NOMO-1 (cell line): ENCODE measurements around the gene TECPR1.

Experiments
- DNase-seq, 2 experiments: peaks; one replicate each; lab custom pipeline; 2025; ENCODE audit not compliant: unreplicated experiment in 2 of 2; lab: John Stamatoyannopoulos, UW

TECPR1 gene, protein sequence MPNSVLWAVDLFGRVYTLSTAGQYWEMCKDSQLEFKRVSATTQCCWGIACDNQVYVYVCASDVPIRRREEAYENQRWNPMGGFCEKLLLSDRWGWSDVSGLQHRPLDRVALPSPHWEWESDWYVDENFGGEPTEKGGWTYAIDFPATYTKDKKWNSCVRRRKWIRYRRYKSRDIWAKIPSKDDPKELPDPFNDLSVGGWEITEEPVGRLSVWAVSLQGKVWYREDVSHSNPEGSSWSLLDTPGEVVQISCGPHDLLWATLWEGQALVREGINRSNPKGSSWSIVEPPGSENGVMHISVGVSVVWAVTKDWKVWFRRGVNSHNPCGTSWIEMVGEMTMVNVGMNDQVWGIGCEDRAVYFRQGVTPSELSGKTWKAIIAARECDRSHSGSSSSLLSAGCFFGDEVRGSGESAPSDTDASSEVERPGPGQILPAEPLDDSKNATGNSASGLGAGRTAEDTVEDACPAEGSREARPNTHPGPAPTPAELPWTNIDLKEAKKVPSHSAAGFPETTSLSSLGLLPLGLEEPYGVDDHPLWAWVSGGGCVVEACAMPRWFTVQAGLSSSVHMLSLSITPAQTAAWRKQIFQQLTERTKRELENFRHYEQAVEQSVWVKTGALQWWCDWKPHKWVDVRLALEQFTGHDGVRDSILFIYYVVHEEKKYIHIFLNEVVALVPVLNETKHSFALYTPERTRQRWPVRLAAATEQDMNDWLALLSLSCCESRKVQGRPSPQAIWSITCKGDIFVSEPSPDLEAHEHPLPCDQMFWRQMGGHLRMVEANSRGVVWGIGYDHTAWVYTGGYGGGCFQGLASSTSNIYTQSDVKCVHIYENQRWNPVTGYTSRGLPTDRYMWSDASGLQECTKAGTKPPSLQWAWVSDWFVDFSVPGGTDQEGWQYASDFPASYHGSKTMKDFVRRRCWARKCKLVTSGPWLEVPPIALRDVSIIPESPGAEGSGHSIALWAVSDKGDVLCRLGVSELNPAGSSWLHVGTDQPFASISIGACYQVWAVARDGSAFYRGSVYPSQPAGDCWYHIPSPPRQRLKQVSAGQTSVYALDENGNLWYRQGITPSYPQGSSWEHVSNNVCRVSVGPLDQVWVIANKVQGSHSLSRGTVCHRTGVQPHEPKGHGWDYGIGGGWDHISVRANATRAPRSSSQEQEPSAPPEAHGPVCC

DNA sequence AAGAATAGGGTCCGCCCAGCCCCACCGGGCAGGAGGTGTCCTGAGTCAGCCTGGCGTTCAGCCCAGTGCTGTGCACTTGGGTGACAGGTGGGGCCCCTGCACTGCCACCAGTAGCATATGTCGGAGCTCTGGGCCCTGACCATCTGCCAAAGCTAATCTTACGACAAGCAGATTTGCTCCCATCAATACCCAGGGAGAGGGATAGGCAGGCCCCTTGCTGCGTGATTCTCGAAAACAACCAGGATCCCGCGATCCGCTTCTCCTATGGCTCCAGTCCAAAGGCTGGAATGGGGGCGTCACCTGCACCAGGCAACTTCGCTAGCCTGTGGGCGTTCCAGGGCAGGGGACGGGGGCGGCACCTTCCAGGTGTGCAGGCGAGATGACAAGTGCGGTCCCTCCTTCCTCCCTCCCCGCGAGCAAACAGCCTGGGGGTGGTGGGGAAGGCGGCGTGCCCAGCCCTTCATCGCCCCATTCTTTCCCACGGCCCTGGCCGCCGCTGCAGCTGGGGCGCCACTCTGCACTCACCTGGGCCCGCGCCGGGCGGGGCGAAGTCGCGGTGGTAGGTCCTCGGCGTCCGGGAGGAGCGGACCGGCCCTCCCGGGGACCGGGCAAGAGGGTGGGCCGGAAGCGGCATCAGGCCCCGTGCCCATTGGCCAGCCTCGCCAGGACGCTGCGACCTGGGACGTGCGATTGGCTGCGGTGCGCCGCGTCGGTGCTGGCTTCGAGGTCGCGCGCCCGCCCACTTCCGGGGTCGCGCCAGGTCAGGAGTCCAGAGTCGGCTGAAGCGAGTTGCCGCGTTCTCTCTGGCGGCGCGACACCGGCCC, at the start of gene TECPR1:
TSS of gene TECPR1 (minus strand) at position 632 of the 824 bp plus-strand sequence. CDS start 6,086 bp downstream, outside the sequence.
- peak; percentile 95 to 96 for DNase-seq

DNA sequence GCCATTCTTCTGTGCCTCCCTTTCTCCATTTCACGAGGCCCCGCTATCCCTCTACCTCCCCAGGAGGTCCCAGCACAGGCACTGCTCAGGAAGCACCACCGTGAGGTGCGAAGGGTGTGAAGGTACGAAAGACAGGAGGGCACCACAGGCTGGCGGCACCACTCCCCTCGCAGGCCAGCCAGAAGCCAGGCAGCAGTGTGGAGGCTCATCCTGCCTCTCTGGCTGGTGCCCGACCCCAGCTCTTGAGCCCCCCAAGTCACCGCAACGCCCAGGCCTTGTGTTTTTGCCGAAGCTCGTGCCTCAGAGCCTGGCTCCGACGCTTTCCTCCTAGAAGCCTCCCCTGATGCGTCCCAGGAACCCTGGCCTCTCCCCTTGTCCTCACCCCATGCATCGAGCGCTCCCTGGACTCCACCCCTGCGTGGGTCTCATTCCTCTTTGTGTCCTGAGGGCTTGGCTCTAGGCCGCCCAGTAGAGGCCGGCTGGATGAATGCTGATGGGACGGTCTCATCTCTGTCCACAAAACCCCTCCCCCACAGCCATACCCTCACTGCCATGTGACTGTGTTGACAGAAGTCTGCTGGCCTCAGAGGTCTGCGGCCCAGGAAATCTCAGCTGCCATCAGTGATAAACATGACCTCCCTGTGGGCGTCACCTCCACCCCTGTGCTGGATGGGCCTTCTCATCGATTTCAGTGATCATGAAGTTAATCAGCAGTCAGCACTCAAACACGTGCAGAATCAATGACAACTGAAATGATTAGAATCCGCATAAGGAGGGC, 48.8 kb upstream of the TECPR1 start:
- DNase-seq: no peak

DNA sequence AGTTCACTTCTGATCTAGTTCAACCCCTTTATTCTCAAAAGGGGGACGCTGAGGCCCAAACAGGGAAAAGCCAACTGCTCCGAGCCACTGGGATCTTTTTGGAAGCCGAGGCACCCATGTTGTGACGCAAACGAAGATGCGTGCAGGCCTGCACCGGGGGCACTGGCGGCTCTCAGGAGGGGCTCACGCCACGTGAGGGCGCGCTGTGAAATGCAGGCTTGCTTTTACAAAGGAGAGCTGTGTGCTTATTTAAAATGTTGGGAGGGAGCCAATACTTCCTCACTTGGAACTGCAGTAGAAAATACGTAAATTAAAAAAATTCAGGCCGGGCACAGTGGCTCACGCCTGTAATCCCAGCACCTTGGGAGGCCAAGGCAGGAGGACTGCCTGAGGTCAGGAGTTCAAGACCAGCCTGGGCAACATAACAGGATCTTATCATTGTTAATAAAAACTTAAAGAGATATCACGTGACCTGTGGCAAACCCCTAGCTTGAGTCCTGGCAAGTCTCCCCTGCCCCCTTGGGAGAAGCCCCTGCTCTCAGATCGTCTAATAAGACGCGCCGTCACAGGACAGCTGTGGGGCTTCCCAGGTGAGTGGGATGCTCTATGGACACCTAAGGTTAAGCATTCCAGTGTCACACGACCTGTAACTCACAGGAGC, 45.7 kb upstream of the TECPR1 start:
- no peak for DNase-seq

DNA sequence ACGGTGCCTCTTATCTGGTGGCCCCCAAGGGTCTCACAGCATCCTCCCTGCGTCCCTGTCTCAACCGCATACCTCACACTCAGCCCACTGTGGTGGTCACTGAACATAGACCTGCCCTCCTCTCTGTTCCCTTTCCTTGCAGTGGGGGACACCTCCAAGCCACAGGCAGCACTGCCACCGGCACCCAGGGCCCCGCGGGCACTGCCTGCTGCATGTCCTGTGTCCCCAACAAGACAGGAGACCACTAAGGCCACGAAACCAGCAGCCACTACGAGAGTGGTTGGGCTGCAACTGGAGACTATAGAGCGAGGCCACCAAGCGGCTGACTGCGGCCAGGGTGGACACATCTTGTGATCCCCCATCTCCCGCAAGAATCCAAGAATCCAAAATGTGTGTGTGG, 44.8 kb upstream of the TECPR1 start:
- DNase-seq: no peak

DNA sequence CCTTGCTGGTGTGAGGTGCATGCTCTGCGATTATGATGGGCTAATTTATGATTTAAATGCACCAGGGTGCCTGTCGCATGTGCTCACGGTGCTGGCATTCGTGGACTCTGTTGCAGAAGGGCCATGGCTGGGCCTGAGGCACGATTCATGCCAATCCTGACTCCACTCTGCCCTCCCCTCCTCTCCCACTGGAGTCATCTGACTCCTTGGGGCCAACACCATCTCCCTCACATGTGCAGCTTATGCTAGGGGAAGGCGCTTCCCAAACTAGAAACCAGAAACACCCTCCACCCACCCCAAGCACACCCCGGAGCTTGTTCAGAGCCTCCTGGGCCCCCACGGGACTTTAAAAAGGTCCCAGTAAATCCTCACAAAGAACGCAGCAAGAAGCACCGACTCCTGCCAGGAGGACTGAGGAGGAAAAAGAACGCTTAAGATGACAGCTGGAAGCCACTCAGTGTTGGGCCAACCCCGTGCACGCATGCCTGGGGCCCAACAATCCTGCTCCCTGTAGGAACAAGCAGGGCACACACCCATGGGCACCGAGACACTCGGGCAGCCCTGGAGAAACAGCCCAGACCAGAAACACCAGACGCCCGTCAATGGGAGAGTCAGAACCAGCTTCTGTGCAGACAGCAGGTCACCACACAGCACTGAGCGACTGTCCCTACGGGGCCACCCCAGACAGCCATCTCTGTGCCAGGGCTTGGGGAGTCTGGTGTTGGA, 43.6 kb upstream of the TECPR1 start:
- no peak for DNase-seq

DNA sequence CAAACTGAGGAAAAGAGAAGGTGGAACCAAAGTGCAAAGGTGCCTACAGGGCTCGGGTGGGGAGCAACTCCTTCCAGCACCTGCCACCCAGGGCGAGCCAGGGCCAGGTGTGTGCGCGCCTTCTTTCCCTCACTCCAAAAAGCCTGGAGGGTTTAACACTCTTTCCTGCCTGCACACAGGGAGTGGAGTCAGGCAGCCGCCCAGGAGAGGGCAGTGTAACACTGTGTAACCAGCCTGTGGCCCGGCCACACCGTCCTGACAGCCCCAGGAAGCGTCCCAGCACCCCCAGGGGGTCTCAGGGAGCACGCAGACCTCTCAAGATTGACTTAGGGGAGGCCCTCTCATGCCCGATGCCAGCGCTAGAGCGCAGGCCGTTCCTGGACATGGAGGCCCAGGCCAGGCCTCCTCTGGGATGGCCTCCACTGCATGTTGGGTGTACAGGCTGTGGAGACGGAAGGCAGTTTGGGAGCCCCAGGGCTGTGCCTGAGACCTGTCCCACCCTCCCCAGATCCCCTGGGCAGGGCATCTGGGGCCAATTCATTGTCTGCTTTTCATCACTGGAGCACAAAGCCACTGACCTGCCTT, 42.9 kb upstream of the TECPR1 start:
- DNase-seq: peak; percentile 28 to 37

DNA sequence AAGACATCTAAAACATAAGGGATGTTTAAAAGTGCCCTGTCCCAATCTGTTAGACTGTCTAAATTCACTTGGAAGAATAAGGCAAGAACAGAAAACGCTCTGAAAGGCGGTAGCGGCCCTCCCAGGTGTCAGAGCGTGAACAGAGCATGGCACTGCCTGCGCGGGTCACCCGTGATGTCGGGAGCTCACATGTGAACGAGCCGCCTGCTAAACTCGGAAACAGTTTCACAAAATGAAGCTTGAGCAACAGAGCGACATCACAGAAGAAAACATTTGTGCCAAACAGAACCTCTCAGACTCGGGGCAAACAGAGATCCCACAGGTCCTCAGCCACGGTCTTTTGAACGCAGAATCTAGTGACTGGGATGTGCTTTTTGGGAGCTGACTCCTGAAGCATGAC, 42.3 kb upstream of the TECPR1 start:
- no peak for DNase-seq

DNA sequence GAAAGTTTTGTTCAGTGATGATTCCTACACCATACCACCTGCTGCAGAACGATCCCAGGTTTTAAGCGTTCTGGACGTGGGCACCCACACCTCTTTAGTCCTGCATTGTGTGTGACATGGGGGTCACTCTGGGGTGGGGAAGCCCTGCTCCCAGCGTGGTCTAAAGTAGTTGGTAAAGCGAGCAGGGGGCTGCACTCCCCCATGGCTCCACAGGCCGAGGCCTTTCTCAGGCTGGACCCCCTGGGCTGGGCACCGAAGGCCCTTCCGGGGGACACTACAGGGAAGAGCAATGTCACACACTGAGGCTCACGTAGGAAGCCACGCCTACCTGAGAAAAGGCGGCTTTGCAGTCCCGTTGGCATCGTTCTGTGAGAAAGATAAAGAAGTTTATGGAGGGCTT, 41.7 kb upstream of the TECPR1 start:
- DNase-seq: no peak

DNA sequence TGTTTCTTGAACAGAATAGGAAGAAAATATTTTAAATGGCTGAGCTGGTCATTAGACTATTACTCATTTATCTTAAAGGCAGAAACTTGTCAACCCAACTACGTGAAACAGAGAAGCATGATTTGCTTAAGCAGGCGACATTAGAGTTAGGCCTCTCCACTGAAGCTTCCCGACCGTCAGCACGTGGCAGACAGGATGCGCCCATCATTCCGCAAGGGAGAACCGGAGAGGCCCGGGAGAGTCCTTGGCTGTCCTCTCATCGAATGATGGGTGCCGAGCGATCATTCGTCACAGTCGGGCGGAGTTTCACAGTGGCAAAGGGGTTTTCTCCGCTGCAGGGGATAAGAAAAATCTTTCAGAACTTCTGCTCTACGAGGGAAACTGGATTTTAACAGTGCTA, 41.2 kb upstream of the TECPR1 start:
- DNase-seq: no peak

DNA sequence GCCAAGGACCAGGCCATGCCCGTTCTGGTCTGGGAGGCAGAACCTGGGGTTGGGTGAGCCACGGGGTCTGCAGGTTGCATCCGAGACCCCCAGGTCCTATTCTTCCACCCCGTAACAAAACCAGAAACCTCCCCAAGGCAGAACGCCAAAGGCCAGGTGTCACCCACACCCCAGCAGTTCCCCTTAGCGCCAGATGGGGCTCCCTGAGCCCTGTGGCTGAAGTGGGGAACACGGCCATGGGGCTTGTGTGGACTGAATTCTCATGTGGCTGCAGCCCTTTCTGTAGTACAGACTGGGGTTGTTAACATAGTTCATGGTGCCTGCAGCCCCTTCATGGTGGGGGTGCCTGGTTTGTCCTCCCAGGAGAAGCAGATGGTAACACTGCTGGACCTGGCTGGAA, 39.7 kb upstream of the TECPR1 start:
- no peak for DNase-seq

DNA sequence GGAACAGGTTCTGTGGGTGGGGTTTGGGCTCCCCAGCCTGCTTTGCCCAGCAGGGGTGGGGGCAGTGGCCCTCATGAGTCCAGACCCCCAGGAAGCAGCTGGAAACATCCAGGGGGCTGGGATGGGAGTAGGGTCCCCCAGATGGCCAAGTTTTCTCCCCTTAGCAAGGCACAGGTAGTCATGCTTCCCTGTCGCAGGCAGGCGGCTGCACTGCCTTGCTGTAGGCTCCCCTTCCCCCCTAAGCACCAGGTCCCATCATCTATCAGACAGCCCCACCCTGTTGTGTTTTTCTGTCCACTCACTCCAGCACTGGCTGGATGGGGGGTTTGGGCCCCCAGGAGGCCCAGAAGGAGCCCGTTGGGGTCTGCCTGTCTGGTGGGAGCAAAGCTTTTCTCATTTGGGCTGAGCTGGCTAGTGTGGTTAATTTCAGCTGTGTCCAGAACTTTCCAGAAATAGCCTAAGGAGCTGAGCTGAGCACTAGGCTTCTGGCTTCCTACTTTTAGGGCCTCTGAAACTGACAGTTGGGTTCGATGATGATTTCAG, 37.4 kb upstream of the TECPR1 start:
- no peak for DNase-seq

DNA sequence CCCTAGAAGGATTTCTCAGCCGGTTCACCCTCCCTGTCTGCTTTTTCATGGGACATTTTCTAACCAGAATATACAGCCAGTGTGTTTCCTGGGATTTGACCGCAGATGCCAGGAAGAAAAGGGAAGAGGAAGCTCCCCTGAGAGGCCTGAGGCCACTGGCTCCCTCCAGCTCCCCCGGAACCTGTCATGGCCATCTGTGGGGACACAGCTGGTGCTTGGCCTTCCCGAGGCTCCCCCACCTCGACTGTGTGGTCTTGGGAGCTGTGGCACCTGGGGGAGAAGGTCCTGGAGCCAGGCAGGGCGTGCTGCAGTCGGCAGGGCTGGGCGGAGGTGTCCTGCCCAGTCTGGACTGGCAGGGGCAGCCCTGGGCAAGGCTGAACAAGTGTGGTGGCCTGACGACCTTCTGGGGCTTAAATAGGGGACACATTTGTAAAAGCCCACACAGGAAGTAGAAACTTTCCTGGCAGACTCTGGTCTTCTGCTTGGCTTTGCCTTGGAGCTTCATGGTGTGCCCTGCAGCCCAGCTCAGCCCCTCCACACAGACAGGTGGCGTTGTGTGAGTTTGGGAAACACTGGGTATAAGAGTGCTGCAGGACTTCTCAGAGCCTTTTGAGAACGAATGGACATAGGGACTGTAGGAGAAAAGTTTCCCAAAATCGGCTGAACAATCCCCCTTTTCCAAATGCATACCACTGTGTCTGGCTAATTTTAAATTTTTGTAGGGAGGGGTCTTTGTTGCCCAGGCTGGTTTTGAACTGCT, 36.2 kb upstream of the TECPR1 start:
- no peak for DNase-seq

DNA sequence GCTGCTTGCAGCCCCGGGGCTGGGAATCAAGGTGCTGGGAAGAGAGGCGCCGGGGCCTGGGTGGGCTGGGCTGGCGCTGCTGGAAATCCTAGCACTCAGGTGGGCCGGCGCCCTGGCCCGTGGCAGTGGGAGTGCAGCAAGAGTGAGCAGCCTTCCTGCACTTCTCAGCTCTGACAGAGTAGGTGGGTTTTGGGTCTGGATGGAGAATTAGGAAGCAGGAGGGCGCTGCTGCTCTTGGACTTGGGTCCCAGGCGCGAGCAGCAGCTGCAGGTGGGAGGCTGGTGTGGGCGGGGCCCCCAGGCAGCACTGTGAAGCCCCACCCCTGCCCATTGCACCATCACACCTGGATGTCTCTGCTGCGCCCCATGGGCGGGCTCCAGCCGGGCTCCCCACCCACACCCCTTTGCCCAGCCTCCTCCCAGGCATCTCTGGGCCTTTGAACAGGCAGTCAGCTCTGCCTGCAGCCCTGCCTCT, 35.5 kb upstream of the TECPR1 start:
- DNase-seq: no peak

DNA sequence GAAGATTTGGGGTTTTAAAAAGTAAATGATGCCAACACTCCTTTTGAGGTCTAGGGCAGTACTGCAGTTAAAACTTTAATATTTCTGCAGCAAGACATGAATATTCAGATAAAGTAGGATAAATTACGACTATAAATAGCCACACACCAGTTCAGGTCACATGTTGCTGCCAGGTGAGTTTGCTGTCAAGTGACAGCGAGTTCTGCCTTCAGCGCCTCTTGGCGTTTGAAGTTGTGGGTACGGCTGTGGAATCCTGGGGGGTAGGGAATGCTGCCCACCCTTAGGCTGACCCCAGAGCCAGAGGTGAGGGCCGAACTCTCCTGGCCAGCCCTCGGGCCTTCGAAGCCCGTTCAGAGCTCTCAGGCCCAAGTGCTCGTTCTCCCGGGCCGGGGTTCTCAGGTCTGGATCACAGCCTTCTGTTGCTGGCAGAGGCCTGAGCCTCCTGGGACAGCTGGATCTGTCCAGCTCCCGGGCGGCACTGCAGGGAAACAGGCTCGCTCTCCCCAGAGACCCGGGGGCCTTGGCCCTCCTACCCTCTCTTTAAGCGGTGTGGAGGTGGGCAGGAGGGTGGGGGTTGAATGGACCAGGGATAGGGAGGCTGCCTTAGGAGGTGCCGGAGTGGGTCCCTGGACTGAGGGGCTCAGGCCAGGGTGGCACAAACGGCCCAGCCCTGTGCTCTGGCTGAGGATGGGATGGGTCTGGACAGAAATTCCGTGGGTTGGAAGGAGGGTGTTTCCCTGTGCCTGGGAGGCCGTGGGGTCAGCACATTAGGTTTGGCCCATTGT, 34.9 kb upstream of the TECPR1 start:
- DNase-seq: peak in 1 of 2 experiments; percentile 35

DNA sequence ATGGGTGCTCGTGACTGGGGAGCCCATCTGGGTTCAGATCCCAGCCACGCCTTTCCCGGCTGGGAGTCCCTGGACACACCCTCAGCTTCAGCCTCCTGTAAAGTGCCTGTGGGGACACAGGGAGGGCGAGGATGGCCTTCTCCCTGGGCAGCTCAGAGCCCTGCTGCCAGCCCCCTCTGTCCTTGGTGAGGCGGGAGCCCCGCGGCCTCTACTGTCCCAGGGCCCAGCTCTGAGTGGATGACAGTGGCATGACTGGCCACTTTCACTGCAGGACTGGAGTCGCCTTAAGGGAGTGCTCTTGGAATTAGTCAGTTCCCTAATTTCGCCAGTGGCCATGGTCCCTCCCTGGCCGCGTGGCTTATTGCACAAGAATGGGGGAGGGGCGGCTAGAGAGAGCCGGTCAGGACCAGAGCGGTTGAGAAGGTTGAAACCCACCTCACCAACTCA, 34.1 kb upstream of the TECPR1 start:
- peak; percentile 57 to 79 for DNase-seq
